HG02610 (cell line): Measurements from ENCODE around the gene SH3RF3.

Experiments used
- ATAC-seq: cut with Tn5 transposase; IDR thresholded peaks from one replicate; pipeline ENCODE4 v1.9.1; 2021; ENCODE audit warnings: mild to moderate bottlenecking, moderate library complexity; ENCODE audit not compliant: unreplicated experiment

The SH3RF3 gene

GRCh38 chr2:109277406-109277805 is 148.4 kb downstream of the SH3RF3 start:
- ATAC-seq: no peak

DNA sequence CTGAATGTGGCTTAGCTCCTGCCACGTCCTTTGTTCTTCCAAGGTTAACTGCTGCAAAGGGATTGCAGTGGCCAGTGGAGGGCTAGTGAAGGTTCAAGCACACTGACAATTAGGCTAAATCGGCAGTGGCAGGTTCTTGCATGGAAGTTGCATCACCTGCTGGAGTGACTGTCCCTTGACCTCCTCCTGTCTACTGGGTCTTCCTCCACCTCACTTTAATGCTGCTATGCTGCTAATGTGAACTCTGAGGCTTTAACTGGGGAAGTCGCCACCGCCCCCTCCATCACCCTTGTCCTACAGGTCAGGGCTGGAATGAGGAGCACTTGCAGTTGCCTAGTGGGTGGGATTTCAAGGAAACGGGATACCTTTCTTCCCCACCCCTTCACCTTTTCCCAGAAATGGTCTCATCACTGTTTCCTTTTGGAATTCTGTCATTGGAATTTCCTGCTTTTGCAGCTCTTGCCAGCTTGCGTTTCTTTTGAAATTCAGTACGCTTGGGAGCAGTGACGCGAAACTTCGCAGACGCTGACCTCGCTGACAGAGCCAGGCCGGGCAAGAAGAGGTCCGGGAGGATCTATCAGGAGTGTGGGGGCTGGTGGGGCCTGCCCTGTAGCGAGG is 150.3 kb downstream of the SH3RF3 start:
- ATAC-seq: no peak

GRCh38 chr2:109280804-109281203 is 151.8 kb downstream of the SH3RF3 start:
- ATAC-seq: no peak

- no peak for ATAC-seq
Observed at GRCh38 chr2:109282360-109282759, 153.4 kb downstream of the SH3RF3 start.

DNA sequence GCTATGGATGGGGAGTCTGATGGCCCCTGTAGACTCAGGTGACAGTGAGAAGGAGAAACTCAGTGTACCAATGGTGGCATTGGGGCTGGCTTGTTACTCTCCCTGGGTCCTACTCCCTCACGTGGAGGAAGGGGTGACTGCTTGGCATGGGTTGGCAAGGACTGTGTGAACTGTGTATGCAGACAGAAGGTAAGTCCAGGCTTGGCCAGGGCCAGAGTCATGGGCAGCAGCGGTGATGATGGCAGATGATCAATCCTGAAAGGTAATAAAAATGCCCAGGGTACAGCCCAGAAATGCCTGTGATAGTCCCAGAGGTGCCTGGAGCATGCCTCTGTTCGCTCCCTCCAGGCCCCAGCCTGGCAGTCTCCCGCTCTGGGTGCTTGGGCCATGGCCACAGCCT is 153.9 kb downstream of the SH3RF3 start:
- no peak for ATAC-seq

DNA sequence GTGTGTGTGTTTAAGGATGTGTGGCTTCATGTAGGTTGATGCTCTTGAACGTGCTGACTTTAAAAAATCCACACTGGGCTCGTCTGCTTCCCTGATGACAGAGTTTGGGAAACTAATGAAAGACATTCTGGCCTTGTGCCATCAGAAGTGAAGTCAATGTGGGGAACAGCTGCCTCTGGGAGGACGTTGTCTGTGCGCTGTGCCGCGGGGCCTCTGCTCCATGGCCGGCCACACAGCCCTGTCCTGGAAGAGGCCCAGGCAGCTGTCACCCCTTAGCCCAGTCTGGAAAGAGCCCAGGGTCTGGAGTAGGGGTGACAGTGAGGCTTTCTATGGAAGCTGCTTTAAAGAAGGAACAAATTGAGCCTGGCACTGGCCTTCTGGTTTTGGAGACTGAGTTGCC is 155.8 kb downstream of the SH3RF3 start:
- no peak for ATAC-seq

DNA sequence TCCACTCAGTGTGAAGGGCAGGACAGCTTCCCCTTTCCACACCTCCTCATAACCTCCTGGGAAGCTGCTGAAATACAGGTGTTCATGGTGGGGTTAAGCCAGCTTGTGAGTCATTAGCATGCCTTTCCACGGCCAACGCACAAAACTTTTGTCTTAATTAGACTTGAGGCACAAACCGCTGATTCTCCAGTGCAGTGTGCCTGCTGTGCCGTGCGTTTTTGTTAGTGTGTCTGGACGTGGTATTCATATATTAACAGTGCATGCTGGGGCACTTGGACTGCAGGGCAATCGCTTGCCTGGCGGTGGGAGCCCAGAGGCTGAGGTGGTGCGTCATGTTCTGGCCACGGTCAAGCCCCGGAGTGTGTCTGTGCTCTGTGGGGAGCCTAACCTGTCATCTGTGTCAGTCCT is 156.2 kb downstream of the SH3RF3 start:
- ATAC-seq: no peak

GRCh38 chr2:109287413-109287812 is 158.4 kb downstream of the SH3RF3 start:
- no peak for ATAC-seq

- ATAC-seq: no peak
Observed at GRCh38 chr2:109287838-109288237, 158.8 kb downstream of the SH3RF3 start.

- ATAC-seq: no peak
Observed at GRCh38 chr2:109288544-109289368, 159.8 kb downstream of the SH3RF3 start.

GRCh38 chr2:109289504-109290222 is 160.7 kb downstream of the SH3RF3 start:
- no peak for ATAC-seq

- no peak for ATAC-seq
Observed at GRCh38 chr2:109290887-109291643, 162.1 kb downstream of the SH3RF3 start.

- ATAC-seq: no peak
Observed at GRCh38 chr2:109292386-109292785, 163.4 kb downstream of the SH3RF3 start.

- ATAC-seq: no peak
Observed at GRCh38 chr2:109293663-109294062, 164.7 kb downstream of the SH3RF3 start.

DNA sequence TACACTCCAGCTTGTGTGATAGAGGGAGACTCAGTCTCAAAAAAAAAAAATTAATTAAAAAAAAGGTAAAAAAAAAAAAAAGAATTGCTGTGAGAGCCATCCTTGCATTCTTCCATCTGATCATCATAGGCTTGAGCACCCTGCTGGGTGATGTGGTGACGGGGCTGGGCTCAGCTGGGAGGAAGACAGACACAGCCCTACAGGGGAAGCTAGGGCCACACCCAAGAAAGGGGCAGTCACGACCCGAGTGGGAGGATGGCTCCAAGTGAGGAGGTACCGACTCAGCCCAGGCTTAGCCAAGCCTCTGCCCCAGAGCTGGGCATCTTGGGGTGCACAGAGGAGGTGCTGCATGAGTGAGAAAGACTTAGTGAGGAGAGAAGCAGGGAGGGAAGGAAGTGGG is 165.5 kb downstream of the SH3RF3 start:
- ATAC-seq: no peak

DNA sequence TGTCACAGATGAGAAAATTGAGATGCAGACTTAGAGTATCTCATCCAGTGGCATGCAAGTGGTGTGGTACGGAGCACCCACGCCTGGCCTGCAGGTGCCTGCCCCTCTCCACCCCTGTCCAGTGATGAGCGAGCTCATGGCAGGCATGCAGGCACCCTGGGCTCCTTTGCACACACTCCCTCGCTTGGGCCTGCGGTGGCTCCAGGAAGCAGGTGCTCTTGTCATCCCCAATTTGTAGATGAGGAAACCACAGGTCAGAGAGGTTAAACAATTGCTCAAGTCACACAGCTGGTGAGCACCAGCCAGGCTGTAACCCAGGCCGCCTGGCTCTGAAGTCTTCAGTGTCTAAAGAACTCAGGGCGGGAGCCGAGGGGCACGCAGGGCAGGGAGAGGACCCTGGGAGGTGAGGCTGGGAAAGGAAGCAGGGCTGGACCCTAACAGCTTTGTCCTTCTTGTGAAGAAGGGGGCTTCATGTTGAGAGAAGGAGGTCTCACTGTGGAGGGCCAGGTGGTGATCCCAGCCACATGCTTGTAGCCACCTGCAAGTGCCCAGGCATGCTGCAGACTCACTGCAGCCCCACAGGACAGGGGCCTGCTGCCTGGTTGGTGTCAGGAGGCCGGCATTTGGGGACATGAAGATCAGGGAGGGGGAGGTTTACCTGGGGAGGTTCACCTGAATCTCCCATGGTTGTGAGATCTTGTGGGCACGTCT is 166.2 kb downstream of the SH3RF3 start:
- ATAC-seq: no peak

- ATAC-seq: no peak
Observed at GRCh38 chr2:109295781-109296117, 166.7 kb downstream of the SH3RF3 start.

GRCh38 chr2:109297566-109298490 is 168.8 kb downstream of the SH3RF3 start:
- no peak for ATAC-seq

- no peak for ATAC-seq
Observed at GRCh38 chr2:109298851-109299250, 169.8 kb downstream of the SH3RF3 start.

- no peak for ATAC-seq
Observed at GRCh38 chr2:109299536-109299935, 170.5 kb downstream of the SH3RF3 start.
